T-helper 1 cell treated with Interleukin-12 subunit alpha and Interleukin-12 subunit beta and Interleukin-4 antibody, amounts not matched to agents 30 μg/mL and 1 μg/mL, for 36 hours (primary cell): ENCODE measurements around the gene MGAT1.

Experiments
- H3K27ac Mint-ChIP-seq: one replicate; pipeline ENCODE4 v1.8.0; 2021; ENCODE audit warnings: mild to moderate bottlenecking, mixed read lengths
- H3K27me3 Mint-ChIP-seq: one replicate; pipeline ENCODE4 v1.8.0; 2021; ENCODE audit warnings: low read depth, mixed read lengths
- H3K36me3 Mint-ChIP-seq: one replicate; pipeline ENCODE4 v1.8.0; 2021; ENCODE audit warnings: low read depth, mixed read lengths
- H3K4me1 Mint-ChIP-seq: one replicate; pipeline ENCODE4 v1.8.0; 2021; ENCODE audit warnings: low read depth, mixed read lengths
- H3K4me3 Mint-ChIP-seq: one replicate; pipeline ENCODE4 v1.8.0; 2021; ENCODE audit warnings: mild to moderate bottlenecking, moderate library complexity, mixed read lengths
- H3K9me3 Mint-ChIP-seq: one replicate; pipeline ENCODE4 v1.8.0; 2021; ENCODE audit warnings: mixed read lengths

The MGAT1 gene

GRCh38 chr5:180816608-180817534 is 14.3 kb upstream of the MGAT1 start:
- no peaks in the 10 kb centered on the region for H3K9me3 Mint-ChIP-seq
- no peaks in the 10 kb centered on the region for H3K36me3 Mint-ChIP-seq
- peaks cover 14% of the 10 kb centered on the region for H3K27me3 Mint-ChIP-seq
- H3K4me1 Mint-ChIP-seq, result peaks cover 29% of the 10 kb centered on the region
- no peak overlapping the region for H3K27ac Mint-ChIP-seq
- H3K4me3 Mint-ChIP-seq, result no peak overlapping the region

- Mint-ChIP-seq H3K4me1 (peaks cover 38% of the 10 kb centered on the region), H3K27ac (peak overlapping the region; percentile 14), H3K4me3 (no peak overlapping the region), H3K27me3 (peaks cover 14% of the 10 kb centered on the region), H3K9me3 (no peaks in the 10 kb centered on the region), H3K36me3 (no peaks in the 10 kb centered on the region)
Observed at GRCh38 chr5:180815293-180815917, 12.8 kb upstream of the MGAT1 start.

GRCh38 chr5:180813420-180813819 is 10.8 kb upstream of the MGAT1 start:
- Mint-ChIP-seq H3K9me3 (no peaks in the 10 kb centered on the region), H3K27me3 (peaks cover 12% of the 10 kb centered on the region), H3K27ac (no peak overlapping the region), H3K4me1 (peaks cover 50% of the 10 kb centered on the region), H3K36me3 (peaks cover 3% of the 10 kb centered on the region), H3K4me3 (no peak overlapping the region)

- Mint-ChIP-seq H3K4me3 (peak overlapping the region; percentile 86), H3K27me3 (peaks cover 6% of the 10 kb centered on the region), H3K4me1 (peaks cover 63% of the 10 kb centered on the region), H3K9me3 (no peaks in the 10 kb centered on the region), H3K36me3 (peaks cover 17% of the 10 kb centered on the region), H3K27ac (peak overlapping the region; percentile 92)
Observed at GRCh38 chr5:180811623-180812124, 9.1 kb upstream of the MGAT1 start.

GRCh38 chr5:180810959-180811622 is 8.5 kb upstream of the MGAT1 start:
- Mint-ChIP-seq H3K4me3 (peak overlapping the region; percentile 86), H3K4me1 (peaks cover 65% of the 10 kb centered on the region), H3K27ac (peak overlapping the region; percentile 92), H3K9me3 (no peaks in the 10 kb centered on the region), H3K27me3 (peaks cover 5% of the 10 kb centered on the region), H3K36me3 (peaks cover 22% of the 10 kb centered on the region)

GRCh38 chr5:180810210-180810958 is 7.8 kb upstream of the MGAT1 start:
- Mint-ChIP-seq H3K4me3 (peak overlapping the region; percentile 86), H3K4me1 (peaks cover 70% of the 10 kb centered on the region), H3K27me3 (peaks cover 4% of the 10 kb centered on the region), H3K9me3 (no peaks in the 10 kb centered on the region), H3K27ac (peak overlapping the region; percentile 100), H3K36me3 (peaks cover 24% of the 10 kb centered on the region)

GRCh38 chr5:180809403-180810209 is 7.0 kb upstream of the MGAT1 start:
- H3K27me3 Mint-ChIP-seq, result no peaks in the 10 kb centered on the region
- peak overlapping the region; percentile 100 for H3K27ac Mint-ChIP-seq
- no peaks in the 10 kb centered on the region for H3K9me3 Mint-ChIP-seq
- H3K4me1 Mint-ChIP-seq, result peaks cover 73% of the 10 kb centered on the region
- peak overlapping the region; percentile 86 for H3K4me3 Mint-ChIP-seq
- H3K36me3 Mint-ChIP-seq, result peaks cover 24% of the 10 kb centered on the region

- Mint-ChIP-seq H3K4me3 (peak overlapping the region; percentile 86), H3K27ac (peak overlapping the region; percentile 88), H3K4me1 (peaks cover 68% of the 10 kb centered on the region), H3K9me3 (no peaks in the 10 kb centered on the region), H3K36me3 (peaks cover 24% of the 10 kb centered on the region), H3K27me3 (no peaks in the 10 kb centered on the region)
Observed at GRCh38 chr5:180808461-180809000, 5.9 kb upstream of the MGAT1 start.

GRCh38 chr5:180807654-180808414 is 5.2 kb upstream of the MGAT1 start:
- Mint-ChIP-seq H3K4me3 (peak overlapping the region; percentile 86), H3K9me3 (no peaks in the 10 kb centered on the region), H3K4me1 (peaks cover 63% of the 10 kb centered on the region), H3K27ac (peak overlapping the region; percentile 88), H3K36me3 (peaks cover 25% of the 10 kb centered on the region), H3K27me3 (no peaks in the 10 kb centered on the region)

GRCh38 chr5:180807046-180807445 is 4.4 kb upstream of the MGAT1 start:
- H3K27me3 Mint-ChIP-seq, result no peaks in the 10 kb centered on the region
- H3K27ac Mint-ChIP-seq, result peak overlapping the region; percentile 88
- peaks cover 25% of the 10 kb centered on the region for H3K36me3 Mint-ChIP-seq
- H3K4me1 Mint-ChIP-seq, result peaks cover 60% of the 10 kb centered on the region
- no peaks in the 10 kb centered on the region for H3K9me3 Mint-ChIP-seq
- H3K4me3 Mint-ChIP-seq, result peak overlapping the region; percentile 86

- Mint-ChIP-seq H3K36me3 (peaks cover 30% of the 10 kb centered on the region), H3K4me1 (peaks cover 60% of the 10 kb centered on the region), H3K27ac (peak overlapping the region; percentile 88), H3K4me3 (peak overlapping the region; percentile 86), H3K9me3 (no peaks in the 10 kb centered on the region), H3K27me3 (no peaks in the 10 kb centered on the region)
Observed at GRCh38 chr5:180806351-180807011, 3.9 kb upstream of the MGAT1 start.

- Mint-ChIP-seq H3K9me3 (no peaks in the 10 kb centered on the region), H3K36me3 (peaks cover 40% of the 10 kb centered on the region), H3K27ac (peak overlapping the region; percentile 88), H3K4me3 (peak overlapping the region; percentile 74), H3K27me3 (no peaks in the 10 kb centered on the region), H3K4me1 (peaks cover 72% of the 10 kb centered on the region)
Observed at GRCh38 chr5:180804129-180804618, 1.6 kb upstream of the MGAT1 start.
